Mesothelial cell of epicardium (in vitro differentiated cells): ENCODE data around the gene QTRT2. TPM values are rescaled to one million over a fixed set of nuclear protein-coding genes. Genes with fewer than 3 reads are reported as not detected.

ENCODE experiments used
- DNase-seq, 2 experiments: peaks; one replicate each; pipeline ENCODE4 v3.0.0; 2021; ENCODE audit warnings: low spot score in 2 of 2; ENCODE audit not compliant: unreplicated experiment in 2 of 2
- H3K27ac Mint-ChIP-seq: 2 replicates; pipeline ENCODE4 v1.8.0; 2021; ENCODE audit warnings: mixed read lengths
- H3K27me3 Mint-ChIP-seq: 2 replicates; pipeline ENCODE4 v1.8.0; 2021; ENCODE audit warnings: low read depth, mixed read lengths
- H3K36me3 Mint-ChIP-seq: 2 replicates; pipeline ENCODE4 v1.8.0; 2021; ENCODE audit warnings: mixed read lengths
- H3K4me1 Mint-ChIP-seq: 2 replicates; pipeline ENCODE4 v1.8.0; 2021; ENCODE audit warnings: mixed read lengths
- H3K4me3 Mint-ChIP-seq: 2 replicates; pipeline ENCODE4 v1.8.0; 2021; ENCODE audit warnings: mild to moderate bottlenecking, moderate library complexity, mixed read lengths
- H3K9me3 Mint-ChIP-seq: 2 replicates; pipeline ENCODE4 v1.8.0; 2021; ENCODE audit warnings: mixed read lengths
- total RNA-seq: library from RNA; stranded (reverse); gene quantifications from 3 replicates; pipeline ENCODE4 v1.2.1, GENCODE V29; 2021
- TF ChIP-seq, protein P1 (sequence below): fragments of 200-600 bp; sonication (generic); IDR thresholded peaks from one replicate; pipeline ENCODE4 v1.5.0; 2021; ENCODE audit warnings: antibody characterized with exemption; ENCODE audit not compliant: unreplicated experiment

The QTRT2 gene
- total RNA-seq, 1 donor from 2014 or later = 35.2 TPM

- Mint-ChIP-seq H3K27ac (no peak overlapping the region), H3K27me3 (peaks cover 20% of the 10 kb centered on the region), H3K4me3 (no peak overlapping the region), H3K4me1 (peaks cover 12% of the 10 kb centered on the region), H3K9me3 (no peaks in the 10 kb centered on the region), H3K36me3 (no peaks in the 10 kb centered on the region)
- DNase-seq = no peak
- TF ChIP-seq, protein P1, sequence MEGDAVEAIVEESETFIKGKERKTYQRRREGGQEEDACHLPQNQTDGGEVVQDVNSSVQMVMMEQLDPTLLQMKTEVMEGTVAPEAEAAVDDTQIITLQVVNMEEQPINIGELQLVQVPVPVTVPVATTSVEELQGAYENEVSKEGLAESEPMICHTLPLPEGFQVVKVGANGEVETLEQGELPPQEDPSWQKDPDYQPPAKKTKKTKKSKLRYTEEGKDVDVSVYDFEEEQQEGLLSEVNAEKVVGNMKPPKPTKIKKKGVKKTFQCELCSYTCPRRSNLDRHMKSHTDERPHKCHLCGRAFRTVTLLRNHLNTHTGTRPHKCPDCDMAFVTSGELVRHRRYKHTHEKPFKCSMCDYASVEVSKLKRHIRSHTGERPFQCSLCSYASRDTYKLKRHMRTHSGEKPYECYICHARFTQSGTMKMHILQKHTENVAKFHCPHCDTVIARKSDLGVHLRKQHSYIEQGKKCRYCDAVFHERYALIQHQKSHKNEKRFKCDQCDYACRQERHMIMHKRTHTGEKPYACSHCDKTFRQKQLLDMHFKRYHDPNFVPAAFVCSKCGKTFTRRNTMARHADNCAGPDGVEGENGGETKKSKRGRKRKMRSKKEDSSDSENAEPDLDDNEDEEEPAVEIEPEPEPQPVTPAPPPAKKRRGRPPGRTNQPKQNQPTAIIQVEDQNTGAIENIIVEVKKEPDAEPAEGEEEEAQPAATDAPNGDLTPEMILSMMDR = no peak
These were observed 53.9 kb downstream of the QTRT2 start for GRCh38 chr3:114110439-114110838.

- TF ChIP-seq, protein P1 = no peak
- H3K27ac Mint-ChIP-seq = no peak overlapping the region
- H3K4me1 Mint-ChIP-seq = peaks cover 12% of the 10 kb centered on the region
- DNase-seq = no peak
- peaks cover 20% of the 10 kb centered on the region for H3K27me3 Mint-ChIP-seq
- H3K36me3 Mint-ChIP-seq = no peaks in the 10 kb centered on the region
- no peaks in the 10 kb centered on the region for H3K9me3 Mint-ChIP-seq
- H3K4me3 Mint-ChIP-seq = no peak overlapping the region
These were observed 54.7 kb downstream of the QTRT2 start for GRCh38 chr3:114111060-114111770.

- Mint-ChIP-seq H3K27ac (no peak overlapping the region), H3K9me3 (no peaks in the 10 kb centered on the region), H3K4me1 (peaks cover 12% of the 10 kb centered on the region), H3K27me3 (peaks cover 19% of the 10 kb centered on the region), H3K4me3 (no peak overlapping the region), H3K36me3 (no peaks in the 10 kb centered on the region)
- TF ChIP-seq, protein P1 = no peak
- no peak for DNase-seq
These were observed 56.2 kb downstream of the QTRT2 start for GRCh38 chr3:114112696-114113095.

DNA sequence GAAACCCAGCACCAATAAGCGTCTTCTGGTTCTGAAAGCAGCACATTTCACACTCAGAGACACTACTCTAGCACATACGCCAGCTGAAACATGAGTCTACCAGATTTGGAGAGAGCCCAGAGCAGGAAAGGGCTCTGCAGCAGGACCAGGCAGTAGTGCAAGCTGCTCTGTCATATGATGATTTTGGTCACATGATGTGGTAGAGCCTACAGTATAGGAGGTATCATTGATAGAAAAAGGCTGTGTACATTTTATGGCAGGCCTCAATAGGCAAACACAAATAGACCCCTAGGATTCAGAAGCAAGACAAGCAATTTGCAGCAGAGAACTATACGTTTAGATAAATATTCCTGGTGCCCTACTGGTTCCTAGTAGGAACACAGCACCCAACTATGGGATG lies 58.2 kb downstream of the QTRT2 start:
- H3K9me3 Mint-ChIP-seq = no peaks in the 10 kb centered on the region
- no peak overlapping the region for H3K4me3 Mint-ChIP-seq
- no peaks in the 10 kb centered on the region for H3K36me3 Mint-ChIP-seq
- peaks cover 13% of the 10 kb centered on the region for H3K27me3 Mint-ChIP-seq
- H3K27ac Mint-ChIP-seq = no peak overlapping the region
- peaks cover 16% of the 10 kb centered on the region for H3K4me1 Mint-ChIP-seq
- TF ChIP-seq, protein P1 = no peak
- DNase-seq = no peak

DNA sequence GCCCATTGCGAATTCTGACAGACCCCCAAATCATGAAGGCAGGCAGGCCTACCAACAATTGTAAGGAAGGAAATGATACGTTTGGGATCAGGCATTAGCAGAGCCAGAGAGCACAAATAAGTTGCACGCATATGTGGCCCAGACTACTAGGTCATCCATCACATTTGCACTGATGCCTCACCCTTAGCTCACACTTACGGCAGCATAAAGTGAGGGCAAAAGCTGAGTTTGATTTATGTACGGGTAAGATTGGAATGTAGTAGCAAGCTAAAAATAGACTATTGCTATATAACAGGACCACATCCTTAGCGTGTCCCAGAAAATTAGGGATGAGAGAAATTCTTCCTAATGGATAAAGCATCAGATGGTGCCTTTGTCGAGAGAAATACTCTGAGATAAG lies 58.6 kb downstream of the QTRT2 start:
- TF ChIP-seq, protein P1 = no peak
- Mint-ChIP-seq H3K4me3 (no peak overlapping the region), H3K27me3 (peaks cover 9% of the 10 kb centered on the region)

More for the DNA sequence above, 58.6 kb downstream of the QTRT2 start:
- Mint-ChIP-seq H3K9me3 (no peaks in the 10 kb centered on the region), H3K4me1 (peaks cover 15% of the 10 kb centered on the region), H3K27ac (no peak overlapping the region), H3K36me3 (no peaks in the 10 kb centered on the region)
- DNase-seq = no peak
